Neural cell (in vitro differentiated cells): ENCODE results near the gene HS6ST3.

ENCODE experiments used
- POLR2AphosphoS5 ChIP-seq: IDR thresholded peaks from 2 replicates; pipeline ENCODE4 v1.6.1; 2012
- RAD21 ChIP-seq: fragments of 450-650 bp; conservative IDR thresholded peaks from 2 replicates; pipeline ENCODE4 v1.6.1; 2014; ENCODE audit warnings: antibody characterized with exemption, mild to moderate bottlenecking, moderate library complexity
- TAF1 ChIP-seq: IDR thresholded peaks from 2 replicates; pipeline ENCODE4 v1.6.1; 2012; ENCODE audit warnings: low read depth
- TF ChIP-seq, protein P1 (sequence below): fragments of 450-650 bp; IDR thresholded peaks from 2 replicates; pipeline ENCODE4 v1.5.1; 2014; ENCODE audit warnings: antibody characterized with exemption, mild to moderate bottlenecking, moderate library complexity; ENCODE audit not compliant: poor library complexity, severe bottlenecking
- TF ChIP-seq, protein P2 (sequence below): IDR thresholded peaks from 2 replicates; pipeline ENCODE4 v1.6.1; 2012; ENCODE audit warnings: borderline replicate concordance

DNA sequence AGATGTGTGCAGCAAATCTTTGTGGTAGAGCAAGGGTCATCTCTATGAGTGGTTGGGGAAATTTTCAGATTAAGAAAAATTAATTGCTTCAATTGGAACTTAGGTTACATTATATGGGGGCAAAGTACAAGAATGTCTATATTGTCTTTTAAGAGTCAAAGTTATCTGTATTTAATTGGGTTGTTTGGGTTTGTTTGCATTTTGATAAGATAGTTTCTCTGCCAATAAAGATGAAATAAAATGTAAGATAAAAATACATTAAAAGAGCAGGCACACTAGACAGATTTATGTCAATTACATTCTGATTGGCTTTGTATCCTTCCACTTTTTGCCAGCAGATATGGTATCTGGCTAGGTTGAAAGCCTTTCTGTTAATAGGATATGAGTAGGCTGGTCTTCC is 587.1 kb downstream of the HS6ST3 start:
- TF ChIP-seq, protein P1, sequence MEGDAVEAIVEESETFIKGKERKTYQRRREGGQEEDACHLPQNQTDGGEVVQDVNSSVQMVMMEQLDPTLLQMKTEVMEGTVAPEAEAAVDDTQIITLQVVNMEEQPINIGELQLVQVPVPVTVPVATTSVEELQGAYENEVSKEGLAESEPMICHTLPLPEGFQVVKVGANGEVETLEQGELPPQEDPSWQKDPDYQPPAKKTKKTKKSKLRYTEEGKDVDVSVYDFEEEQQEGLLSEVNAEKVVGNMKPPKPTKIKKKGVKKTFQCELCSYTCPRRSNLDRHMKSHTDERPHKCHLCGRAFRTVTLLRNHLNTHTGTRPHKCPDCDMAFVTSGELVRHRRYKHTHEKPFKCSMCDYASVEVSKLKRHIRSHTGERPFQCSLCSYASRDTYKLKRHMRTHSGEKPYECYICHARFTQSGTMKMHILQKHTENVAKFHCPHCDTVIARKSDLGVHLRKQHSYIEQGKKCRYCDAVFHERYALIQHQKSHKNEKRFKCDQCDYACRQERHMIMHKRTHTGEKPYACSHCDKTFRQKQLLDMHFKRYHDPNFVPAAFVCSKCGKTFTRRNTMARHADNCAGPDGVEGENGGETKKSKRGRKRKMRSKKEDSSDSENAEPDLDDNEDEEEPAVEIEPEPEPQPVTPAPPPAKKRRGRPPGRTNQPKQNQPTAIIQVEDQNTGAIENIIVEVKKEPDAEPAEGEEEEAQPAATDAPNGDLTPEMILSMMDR, result no peak
- TF ChIP-seq, protein P2, sequence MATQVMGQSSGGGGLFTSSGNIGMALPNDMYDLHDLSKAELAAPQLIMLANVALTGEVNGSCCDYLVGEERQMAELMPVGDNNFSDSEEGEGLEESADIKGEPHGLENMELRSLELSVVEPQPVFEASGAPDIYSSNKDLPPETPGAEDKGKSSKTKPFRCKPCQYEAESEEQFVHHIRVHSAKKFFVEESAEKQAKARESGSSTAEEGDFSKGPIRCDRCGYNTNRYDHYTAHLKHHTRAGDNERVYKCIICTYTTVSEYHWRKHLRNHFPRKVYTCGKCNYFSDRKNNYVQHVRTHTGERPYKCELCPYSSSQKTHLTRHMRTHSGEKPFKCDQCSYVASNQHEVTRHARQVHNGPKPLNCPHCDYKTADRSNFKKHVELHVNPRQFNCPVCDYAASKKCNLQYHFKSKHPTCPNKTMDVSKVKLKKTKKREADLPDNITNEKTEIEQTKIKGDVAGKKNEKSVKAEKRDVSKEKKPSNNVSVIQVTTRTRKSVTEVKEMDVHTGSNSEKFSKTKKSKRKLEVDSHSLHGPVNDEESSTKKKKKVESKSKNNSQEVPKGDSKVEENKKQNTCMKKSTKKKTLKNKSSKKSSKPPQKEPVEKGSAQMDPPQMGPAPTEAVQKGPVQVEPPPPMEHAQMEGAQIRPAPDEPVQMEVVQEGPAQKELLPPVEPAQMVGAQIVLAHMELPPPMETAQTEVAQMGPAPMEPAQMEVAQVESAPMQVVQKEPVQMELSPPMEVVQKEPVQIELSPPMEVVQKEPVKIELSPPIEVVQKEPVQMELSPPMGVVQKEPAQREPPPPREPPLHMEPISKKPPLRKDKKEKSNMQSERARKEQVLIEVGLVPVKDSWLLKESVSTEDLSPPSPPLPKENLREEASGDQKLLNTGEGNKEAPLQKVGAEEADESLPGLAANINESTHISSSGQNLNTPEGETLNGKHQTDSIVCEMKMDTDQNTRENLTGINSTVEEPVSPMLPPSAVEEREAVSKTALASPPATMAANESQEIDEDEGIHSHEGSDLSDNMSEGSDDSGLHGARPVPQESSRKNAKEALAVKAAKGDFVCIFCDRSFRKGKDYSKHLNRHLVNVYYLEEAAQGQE, result no peak
- TF ChIP-seq TAF1, result no peak
- no peak for TF ChIP-seq POLR2AphosphoS5
- TF ChIP-seq RAD21, result no peak
